GM18511 (cell line): ENCODE measurements around the gene NHLH2.

Experiments
- ATAC-seq: cut with Tn5 transposase; IDR thresholded peaks from one replicate; pipeline ENCODE4 v1.9.1; 2021; ENCODE audit warnings: mild to moderate bottlenecking, moderate library complexity; ENCODE audit not compliant: unreplicated experiment

The NHLH2 gene

GRCh38 chr1:115840605-115841460 lies at the start of gene NHLH2:
Gene NHLH2 (minus strand): TSS chr1:115841126. CDS start chr1:115838372, 2,754 bp downstream.
- no peak for ATAC-seq

- no peak for ATAC-seq
These were observed 49.7 kb upstream of the NHLH2 start for GRCh38 chr1:115890580-115890979.

GRCh38 chr1:115888976-115889375 lies 48.0 kb upstream of the NHLH2 start:
- no peak for ATAC-seq

GRCh38 chr1:115882913-115883902 lies 42.3 kb upstream of the NHLH2 start:
- ATAC-seq = no peak

- ATAC-seq = no peak
These were observed 40.2 kb upstream of the NHLH2 start for GRCh38 chr1:115880981-115881672.

GRCh38 chr1:115879977-115880376 lies 39.1 kb upstream of the NHLH2 start:
- ATAC-seq = no peak

- no peak for ATAC-seq
These were observed 36.6 kb upstream of the NHLH2 start for GRCh38 chr1:115877511-115877910.

GRCh38 chr1:115874904-115875303 lies 34.0 kb upstream of the NHLH2 start:
- no peak for ATAC-seq

- ATAC-seq = no peak
These were observed 33.6 kb upstream of the NHLH2 start for GRCh38 chr1:115874497-115874896.

- no peak for ATAC-seq
These were observed 32.3 kb upstream of the NHLH2 start for GRCh38 chr1:115873184-115873583.

GRCh38 chr1:115869064-115869463 lies 28.1 kb upstream of the NHLH2 start:
- ATAC-seq = no peak

- no peak for ATAC-seq
These were observed 26.3 kb upstream of the NHLH2 start for GRCh38 chr1:115867216-115867615.

- ATAC-seq = no peak
These were observed 24.9 kb upstream of the NHLH2 start for GRCh38 chr1:115865704-115866380.

GRCh38 chr1:115862403-115862802 lies 21.5 kb upstream of the NHLH2 start:
- no peak for ATAC-seq

GRCh38 chr1:115854005-115854404 lies 13.1 kb upstream of the NHLH2 start:
- no peak for ATAC-seq

- ATAC-seq = no peak
These were observed 10.0 kb upstream of the NHLH2 start for GRCh38 chr1:115850937-115851336.

- ATAC-seq = no peak
These were observed 6.9 kb upstream of the NHLH2 start for GRCh38 chr1:115847787-115848186.

- ATAC-seq = no peak
These were observed 2.0 kb upstream of the NHLH2 start for GRCh38 chr1:115842948-115843347.

- ATAC-seq = no peak
These were observed 1.2 kb downstream of the NHLH2 start for GRCh38 chr1:115839679-115840237.

GRCh38 chr1:115839029-115839678 lies 1.8 kb downstream of the NHLH2 start:
- ATAC-seq = no peak
